HG02884 (cell line): ENCODE data around the gene TNFRSF4.

Source experiments
- ATAC-seq: cut with Tn5 transposase; IDR thresholded peaks from one replicate; pipeline ENCODE4 v1.9.1; 2021; ENCODE audit warnings: mild to moderate bottlenecking, moderate library complexity; ENCODE audit not compliant: unreplicated experiment

Gene TNFRSF4

GRCh38 chr1:1171161-1171545 lies 42.8 kb downstream of the TNFRSF4 start:
- no peak for ATAC-seq

GRCh38 chr1:1170215-1171091 lies 43.5 kb downstream of the TNFRSF4 start:
- no peak for ATAC-seq

- no peak for ATAC-seq
These were observed 44.3 kb downstream of the TNFRSF4 start for GRCh38 chr1:1169429-1170214.

GRCh38 chr1:1168451-1169411 lies 45.2 kb downstream of the TNFRSF4 start:
- no peak for ATAC-seq

DNA sequence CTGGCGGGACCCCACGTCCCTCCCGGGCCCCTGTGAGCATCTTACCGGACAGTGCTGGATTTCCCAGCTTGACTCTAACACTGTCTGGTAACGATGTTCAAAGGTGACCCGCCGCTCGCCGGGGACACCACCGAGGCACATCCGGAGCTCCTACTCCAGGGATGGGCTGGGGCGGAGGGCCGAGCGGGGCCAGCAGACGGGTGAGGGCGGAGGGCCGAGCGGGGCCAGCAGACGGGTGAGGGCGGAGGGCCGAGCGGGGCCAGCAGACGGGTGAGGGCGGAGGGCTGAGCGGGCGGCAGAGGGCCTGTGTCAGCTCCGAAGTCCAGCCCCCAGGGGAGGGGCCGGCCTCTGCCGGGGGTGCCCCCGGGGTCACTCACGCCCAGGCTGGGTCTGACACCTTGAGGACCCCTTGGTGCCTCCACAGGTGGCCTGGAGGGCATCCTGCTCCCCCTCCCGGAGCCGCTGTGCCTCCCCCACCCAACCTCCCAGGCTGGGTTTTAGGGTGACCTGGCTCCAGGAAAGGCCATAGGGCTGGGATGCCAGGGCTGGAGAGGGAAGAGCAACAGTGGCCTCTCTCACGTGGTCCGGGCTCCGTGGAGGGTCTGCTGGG lies 46.0 kb downstream of the TNFRSF4 start:
- no peak for ATAC-seq

GRCh38 chr1:1167398-1167821 lies 46.5 kb downstream of the TNFRSF4 start:
- no peak for ATAC-seq

DNA sequence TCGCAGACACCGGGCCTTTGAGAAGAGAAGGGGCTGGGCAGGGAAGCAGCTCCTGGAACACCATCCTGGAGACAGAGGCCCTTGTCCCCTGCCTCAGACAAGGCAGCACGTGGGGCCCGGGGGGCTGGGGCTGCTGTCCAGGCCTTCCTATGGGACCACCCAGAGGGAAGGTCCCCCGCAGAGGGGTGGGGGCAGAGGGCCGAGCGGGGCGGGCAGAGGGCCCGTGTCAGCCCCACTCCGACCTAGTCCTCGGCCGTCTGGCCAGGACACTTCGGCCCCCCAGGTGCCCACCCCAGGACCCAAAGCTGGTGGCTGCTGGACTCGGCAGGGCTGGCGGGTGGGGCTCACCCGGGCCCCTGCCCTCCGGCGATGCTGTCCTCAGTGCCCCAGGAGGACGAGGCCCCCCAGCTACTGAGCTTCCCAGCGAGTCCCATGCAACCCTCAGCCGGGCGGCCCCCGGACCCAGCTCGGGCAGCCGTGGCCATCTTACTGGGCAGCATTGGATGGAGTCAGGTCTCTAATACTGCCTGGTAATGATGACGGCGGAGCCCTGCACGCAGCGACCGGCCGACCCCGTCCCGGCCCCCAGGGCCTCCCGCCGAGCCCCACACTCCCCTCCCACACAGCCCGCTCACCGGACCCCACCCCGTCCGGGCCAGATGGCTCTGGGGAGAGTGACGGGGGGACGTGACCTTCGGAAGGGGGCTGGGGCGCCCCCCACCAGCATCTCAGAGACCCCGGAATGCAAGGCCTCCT lies 47.1 kb downstream of the TNFRSF4 start:
- no peak for ATAC-seq

- ATAC-seq = no peak
These were observed 48.0 kb downstream of the TNFRSF4 start for GRCh38 chr1:1165900-1166421.

DNA sequence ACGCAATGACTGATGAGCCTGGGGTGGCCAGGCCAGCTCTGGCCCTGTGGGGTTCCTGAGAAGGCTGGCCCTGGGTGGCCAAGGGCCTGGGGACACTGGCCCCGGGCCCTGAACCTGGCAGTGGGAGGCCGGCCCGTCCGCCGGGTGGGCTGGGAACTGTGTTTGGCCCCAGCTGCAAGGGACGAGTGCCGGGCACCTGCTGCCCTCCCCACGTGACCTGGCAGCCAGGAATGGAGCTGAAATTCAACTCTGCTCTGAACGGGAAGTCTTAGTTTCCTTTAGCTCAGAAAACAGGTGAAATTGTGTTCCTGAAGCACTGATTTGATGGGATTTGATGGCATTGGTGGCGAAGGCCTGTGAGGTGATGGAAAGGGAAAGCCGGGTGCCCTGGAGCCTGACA lies 48.5 kb downstream of the TNFRSF4 start:
- ATAC-seq = no peak

GRCh38 chr1:1164701-1165451 lies 49.1 kb downstream of the TNFRSF4 start:
- ATAC-seq = no peak

DNA sequence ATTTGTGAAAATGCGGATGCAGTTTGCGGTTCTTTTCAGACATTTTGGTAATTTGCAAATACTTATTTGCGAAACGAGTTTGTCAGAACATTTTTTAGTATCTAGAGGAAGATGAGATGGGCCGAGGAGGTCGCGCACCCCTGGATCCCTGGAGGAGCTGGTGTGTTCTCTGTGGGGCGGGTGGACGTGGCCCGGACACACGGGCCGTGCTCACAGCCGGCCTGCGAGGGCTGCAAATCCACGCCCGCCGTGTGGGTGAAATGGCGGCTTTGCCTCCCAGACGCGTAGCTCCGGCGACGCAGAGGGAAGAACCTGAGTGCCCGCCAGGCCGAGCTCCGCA lies 49.6 kb downstream of the TNFRSF4 start:
- ATAC-seq = no peak

DNA sequence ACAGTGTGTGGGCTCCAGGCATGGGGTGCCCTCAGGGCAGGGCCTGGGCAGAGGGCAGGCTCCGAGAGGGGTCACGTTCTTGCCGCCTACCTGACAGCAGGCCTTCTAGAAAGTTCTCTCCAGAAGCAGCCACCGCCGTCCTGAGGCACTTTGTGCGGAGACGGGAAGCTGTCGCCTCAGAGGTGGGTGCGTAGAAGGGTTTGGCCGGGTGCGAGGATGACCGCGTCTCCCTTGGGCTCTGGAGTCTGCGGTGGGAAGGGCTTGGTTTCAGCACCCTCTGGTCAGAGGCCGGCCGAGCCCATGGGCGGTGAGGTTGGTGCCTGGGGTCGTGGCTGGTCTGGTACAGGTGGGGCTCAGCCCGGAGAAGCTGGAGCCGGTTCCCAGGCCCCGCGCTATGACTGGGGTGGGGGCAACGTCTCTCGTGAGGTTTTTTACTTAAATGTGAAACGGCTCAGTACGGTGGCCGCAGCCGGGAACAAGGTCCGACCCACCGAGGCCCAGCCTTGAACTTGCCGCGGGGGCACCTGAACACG lies 50.3 kb downstream of the TNFRSF4 start:
- ATAC-seq = no peak

- ATAC-seq = no peak
These were observed 51.1 kb downstream of the TNFRSF4 start for GRCh38 chr1:1162597-1163537.

- no peak for ATAC-seq
These were observed 52.3 kb downstream of the TNFRSF4 start for GRCh38 chr1:1161683-1162079.
